Activated CD8-positive, alpha-beta memory T cell treated with anti-CD3 and anti-CD28 coated beads, Interleukin-2, amount 50 U/mL, for 4 hours (primary cell): ENCODE results near the gene VAMP5.
A peak's percentile ranks its signal among the peaks of the same experiment; 100 is the strongest.
"Not testable (repeated sequence)": the region's sequence is repeated elsewhere in the genome, so short reads cannot be mapped to it uniquely, and the experiment has no call there.

ENCODE experiments used
- DNase-seq: peaks from one replicate; pipeline ENCODE4 v3.0.0-alpha.2; 2020

VAMP5 gene

DNA sequence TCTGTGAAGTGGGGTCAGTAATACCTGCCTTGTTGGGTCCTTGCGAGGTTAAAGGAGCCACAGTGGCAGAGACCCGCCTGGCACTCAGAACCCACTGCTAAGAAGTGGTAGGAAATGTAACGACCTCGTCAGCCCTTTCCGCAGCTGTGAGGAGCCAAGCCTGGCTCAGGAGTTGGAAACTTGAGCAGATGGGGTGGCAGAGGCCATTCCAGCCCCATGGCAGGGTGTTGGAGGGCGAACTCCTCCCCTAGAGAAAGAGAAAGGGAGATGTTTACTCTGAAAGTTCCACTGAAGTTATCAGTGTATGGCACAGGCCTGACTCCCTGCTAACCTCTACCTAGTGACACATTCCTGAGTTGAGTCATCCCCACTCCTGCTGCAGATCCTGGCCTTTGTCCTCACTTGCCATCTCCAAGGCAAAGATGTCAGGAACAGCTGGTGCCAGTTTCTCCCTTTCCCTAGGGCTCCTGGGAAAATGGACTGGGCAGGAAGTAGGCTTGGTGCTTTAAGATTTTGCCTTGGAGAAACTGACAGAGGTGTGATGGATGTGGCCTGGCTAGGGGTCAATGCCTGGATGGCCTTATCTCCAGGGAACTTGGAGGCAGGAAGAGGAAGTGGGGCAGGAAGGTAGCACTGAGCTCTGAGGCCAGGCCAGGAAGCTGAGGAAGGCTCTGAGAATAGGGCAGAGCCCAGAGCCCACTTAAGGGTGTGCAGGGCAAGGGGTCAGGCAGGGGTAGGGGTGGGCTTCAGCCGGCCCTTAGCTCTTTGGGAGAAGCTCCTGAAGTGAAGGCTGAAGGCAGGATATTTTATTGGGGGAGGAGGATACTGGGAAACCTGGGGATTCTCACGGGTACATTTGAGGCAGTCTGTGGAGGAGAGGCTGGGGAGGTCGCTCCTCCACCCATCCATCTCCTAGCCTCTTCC, 888 bp downstream of the VAMP5 start:
- no peak for DNase-seq

DNA sequence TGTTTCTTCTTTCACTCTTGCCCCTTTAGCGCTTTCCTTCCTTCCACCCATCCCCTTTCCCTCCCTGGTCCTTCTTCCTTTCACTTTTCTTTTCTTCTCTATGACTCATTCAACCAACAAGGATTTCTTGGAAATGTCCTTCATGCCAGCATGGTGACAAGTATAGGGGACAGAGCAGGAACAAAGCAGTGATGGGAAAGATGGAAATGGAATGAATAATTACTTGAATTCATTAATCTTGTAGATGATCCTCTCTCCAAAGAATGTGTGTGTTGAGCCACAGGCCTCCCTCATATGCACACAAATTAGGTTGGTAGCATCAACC, 1.5 kb downstream of the VAMP5 start:
- DNase-seq = no peak

DNA sequence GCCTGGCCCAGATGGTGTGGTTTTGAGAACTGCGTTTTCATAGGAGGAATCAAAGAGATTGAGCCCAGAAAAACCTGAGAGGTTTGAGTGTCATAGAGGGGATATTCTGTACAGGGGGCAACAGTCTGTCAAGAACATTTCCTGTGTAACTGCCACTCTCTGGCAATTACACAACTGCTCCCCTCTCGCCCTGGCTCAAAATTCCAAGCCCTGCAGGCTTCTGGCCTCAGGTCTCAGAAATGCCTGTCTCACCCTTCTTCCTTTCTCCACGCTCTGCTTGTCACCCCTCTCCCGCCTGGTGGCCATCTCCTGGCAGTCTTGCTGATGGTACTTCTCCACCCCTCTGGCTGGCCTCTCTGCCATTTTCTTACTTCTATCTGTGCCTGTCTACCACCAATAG, 4.0 kb downstream of the VAMP5 start:
- no peak for DNase-seq

DNA sequence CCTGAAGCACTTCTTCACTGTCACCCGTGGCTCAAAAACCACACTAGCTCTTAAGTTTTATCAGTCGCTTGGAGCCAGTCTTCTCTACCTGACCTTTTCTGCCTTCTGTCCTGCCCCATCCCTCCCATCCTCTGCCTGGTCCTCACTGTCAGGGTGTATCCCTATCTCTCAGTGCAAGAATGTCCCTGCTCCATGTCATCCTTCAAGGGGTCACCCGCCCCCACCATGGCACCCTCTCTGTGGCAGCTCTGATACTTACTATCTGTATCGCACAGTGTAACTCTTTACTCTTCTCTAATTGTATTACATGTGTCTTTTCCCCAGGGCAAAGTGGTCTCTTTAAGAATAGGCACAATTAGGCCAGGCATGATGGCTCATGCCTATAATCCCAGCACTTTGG, 4.4 kb downstream of the VAMP5 start:
- no peak for DNase-seq

DNA sequence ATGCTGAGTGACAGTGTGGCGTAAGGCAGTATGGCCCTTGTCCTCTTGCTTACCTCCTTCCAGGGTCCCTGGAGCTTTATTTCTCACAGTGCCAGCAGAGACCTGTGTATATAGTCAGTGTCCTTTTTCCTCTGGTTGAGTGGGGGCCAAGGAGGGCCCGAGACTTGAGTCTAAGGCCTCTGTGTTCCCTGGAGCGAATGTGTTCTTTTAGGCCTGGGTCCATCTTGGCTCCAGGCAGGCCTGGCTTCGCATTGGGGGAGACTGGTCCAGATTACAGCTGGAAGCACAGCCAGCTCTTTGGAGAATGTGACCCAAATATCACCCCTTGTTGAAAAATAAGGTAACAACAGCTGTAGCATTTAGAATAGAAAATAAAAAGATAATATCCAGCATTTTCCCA, 5.0 kb downstream of the VAMP5 start:
- DNase-seq = no peak

DNA sequence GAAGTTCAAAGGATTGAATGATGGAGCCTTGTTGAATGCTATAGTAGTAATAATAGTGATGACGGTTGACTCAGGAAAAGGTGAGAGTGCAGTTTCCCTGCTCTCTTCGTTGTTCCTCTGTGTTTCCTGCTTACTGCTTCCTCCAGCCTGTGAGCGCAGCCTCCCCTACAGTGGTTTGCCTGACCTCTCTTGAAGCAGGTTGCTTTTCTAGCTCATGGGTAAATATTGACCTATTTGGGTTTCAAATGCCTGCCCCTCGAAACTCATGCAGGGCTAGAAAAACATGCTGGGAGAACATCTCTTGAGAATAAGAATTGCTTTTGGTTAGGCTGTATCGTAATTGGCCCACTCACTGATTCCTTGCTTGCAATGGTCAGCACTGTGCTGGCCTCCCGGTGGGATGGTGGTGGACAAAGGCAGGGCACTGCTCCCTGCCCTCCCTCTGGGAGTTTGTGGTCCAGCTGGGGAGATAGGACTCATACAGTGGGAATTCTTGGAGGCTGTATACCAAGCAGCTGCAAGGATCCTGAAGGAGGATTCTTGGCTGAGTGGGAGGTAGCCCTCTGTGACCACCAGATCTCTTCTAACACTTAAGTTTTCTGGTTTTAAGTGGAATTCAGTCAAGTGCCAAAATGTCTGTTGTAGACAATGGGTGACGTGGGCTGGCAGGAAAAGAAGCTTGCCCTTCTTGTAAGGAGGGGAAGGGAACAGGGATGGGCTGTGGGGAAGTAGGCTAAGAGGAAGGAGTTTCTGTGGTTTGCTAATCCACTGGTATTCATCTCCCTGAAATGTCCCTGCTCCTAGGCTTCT, 6.0 kb downstream of the VAMP5 start:
- no peak for DNase-seq

DNA sequence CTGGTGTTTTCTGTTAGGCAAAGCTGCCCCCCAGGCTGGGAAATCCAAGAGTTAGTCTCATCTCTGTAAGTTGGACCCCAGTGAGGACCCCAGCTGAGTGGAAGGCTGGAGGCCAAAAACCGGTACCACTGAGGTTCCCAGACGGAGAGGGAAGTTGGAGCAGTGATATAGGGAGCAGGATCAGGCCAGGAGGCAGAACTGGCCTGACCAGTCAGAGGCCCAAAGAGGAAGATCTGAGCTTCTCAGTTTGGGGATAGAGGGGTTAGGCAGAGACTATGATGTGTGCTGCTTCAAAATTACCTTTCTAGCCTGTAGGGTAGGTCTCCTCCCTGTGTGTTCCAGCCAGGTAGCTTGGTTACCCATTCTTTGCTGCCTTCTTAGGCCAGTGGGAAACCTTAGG, 6.7 kb downstream of the VAMP5 start:
- DNase-seq = no peak

DNA sequence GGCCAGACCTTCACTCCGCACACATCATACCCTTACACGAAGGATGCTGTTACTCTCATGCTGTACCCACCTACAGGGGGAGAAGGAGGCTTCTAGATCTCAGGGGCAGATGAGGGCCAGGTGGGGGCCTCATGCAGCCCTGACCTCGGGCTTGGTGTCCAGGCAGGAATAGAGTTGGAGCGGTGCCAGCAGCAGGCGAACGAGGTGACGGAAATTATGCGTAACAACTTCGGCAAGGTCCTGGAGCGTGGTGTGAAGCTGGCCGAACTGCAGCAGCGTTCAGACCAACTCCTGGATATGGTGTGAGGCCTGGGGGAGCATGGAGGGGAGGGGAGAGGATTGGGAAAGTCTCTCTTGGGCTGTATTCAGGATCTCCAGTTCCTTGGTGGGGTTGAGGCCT, 7.3 kb downstream of the VAMP5 start:
- no peak for DNase-seq

DNA sequence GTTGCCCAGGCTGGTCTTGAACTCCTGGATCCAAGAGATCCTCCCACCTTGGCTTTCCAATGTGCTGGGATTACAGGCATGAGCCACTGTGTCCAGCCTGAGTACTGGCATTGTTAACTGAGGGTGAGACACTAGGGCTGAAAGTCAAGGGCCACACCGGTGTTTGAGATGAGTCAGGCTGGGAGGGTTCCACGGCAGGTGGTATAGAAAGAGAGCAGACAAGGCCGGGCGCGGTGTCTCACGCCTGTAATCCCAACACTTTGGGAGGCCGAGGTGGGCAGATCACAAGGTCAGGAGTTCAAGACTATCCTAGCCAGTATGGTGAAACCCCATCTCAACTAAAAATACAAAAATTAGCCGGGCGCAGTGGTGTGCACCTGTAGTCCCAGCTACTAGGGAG, 8.1 kb downstream of the VAMP5 start:
- DNase-seq = not testable (repeated sequence)

DNA sequence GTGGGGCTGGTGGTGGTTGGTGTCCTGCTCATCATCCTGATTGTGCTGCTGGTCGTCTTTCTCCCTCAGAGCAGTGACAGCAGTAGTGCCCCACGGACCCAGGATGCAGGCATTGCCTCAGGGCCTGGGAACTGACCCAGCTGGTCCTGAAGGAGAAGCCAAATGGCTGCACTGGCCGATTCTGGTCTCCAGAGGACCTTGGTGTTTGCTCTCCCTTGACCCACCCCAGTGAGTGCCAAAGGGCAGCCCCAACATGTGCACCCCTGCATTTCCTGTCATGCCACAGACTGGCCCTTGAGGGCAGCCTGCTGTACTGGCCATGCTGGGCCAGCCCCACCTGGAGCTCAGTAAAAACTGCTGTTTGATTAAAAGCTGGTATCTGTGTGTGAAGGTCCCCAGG, 8.8 kb downstream of the VAMP5 start:
- no peak for DNase-seq

DNA sequence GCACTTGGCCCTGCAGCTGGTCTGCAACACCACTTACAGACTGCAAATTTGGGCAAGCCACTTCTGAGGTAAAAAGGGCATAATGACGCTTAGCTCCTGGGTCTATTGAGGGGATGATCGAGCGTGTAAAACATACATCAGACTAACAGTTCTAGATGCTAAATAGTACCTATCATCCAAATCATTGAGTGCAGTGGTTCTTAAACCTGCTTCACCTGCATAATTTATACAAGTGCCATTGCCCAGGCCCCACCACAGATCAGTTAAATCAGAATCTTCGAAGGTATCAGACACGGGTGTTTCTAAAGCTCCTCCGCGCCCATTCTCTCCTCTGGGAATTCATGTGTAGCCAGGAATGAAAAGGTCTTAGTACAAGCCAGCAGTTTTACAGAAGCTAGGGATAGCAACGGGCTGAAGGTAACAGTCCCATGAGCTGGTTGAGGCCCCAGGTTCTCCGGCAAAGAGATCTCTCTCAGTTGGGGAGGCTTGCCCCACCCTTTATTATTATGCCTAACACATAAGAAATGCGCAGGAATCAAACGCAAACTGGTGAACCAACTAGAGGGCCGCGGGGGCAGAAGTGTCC, 10.6 kb downstream of the VAMP5 start:
- no peak for DNase-seq

DNA sequence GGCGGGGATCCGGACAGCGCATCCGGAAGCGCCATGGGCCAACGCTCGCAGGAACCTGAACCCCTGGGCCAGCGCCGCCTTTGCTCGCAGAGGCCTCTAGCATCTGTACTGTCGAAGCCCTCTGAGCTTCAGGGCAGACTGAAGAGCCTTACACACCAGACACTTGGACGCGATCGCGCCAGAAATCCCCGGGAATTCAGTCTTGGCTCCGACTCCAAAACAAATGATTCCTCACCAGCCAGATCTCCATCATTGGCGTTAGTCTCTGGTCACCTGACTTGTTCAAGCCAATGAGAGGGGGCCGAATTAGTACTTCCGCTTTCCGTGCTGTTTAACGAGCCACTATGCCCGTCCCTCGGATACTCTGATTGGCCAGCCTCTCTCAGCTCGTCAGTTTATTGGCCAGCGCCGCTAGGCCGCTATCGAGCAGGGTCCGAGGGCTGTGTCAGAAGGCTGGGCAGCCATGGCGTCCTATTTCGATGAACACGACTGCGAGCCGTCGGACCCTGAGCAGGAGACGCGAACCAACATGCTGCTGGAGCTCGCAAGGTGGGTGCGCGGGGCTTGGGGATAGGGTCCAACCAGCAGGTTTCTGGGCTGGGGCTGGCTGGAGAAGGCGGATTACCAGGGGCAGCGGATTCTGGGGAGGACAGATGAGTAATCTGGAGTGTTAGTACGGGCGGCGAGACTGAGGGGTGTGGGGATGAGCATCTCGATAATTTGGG, 11.2 kb downstream of the VAMP5 start, which contains the start of gene RNF181:
Gene RNF181, plus strand, starts transcription at position 445 of the 725 bp plus-strand sequence. Its CDS starts 19 bp downstream, at position 464.
- peak; percentile 84 for DNase-seq

DNA sequence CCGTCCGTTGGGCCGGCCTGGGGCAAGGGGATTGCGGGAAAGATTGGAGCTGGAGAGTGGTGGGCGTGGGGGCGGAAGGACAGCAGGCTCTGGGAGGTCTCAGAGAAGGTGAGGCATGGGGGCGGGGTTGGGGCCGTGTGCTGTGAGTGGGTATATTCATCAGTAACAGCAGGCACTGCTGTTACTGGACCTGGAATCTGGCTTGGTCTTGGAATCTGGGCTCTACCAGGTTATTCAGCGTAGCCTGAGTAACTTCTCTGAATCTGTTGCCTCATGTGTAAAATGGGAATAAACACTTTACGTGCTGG, 11.7 kb downstream of the VAMP5 start:
- DNase-seq = no peak

DNA sequence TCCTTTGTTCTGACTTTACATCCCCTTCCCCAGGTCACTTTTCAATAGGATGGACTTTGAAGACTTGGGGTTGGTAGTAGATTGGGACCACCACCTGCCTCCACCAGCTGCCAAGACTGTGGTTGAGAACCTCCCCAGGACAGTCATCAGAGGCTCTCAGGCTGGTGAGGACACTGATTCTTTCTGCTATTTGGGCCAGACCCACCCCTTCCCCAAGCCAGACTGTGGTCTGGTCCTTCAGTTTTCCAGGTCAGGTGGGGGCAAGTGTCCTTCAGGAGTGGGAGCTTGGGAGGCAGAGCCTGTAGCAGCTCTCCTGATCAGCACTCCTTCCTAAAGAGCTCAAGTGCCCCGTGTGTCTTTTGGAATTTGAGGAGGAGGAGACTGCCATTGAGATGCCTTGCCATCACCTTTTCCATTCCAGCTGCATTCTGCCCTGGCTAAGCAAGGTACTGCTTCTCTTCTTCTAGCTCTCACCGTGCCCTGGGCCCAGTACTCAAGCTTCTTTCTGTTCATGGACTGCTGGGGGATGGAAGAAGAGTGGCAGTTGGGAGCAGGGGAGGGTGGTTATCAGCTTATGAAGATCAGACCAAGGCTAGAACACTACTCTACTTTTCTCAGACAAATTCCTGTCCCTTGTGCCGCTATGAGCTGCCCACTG, 12.4 kb downstream of the VAMP5 start:
- no peak for DNase-seq

DNA sequence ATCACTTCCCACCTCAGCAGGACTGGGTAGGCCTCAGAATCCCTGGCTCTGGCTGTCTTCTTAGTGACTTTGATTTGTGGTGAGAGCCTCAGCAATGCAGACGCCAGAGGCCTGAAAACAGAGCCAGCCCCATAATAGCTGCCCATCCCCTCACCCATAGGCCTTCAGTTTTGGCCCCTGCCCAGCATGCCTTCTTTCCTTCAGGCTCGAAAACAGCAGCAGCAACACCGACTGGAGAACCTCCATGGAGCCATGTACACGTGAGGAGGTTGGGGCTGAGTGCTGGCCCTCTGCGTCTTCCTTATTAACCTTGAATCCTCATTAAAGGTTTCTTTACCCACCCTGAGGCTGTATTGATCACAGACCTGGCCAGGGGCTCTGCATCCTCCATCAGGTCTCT, 13.0 kb downstream of the VAMP5 start:
- no peak for DNase-seq

DNA sequence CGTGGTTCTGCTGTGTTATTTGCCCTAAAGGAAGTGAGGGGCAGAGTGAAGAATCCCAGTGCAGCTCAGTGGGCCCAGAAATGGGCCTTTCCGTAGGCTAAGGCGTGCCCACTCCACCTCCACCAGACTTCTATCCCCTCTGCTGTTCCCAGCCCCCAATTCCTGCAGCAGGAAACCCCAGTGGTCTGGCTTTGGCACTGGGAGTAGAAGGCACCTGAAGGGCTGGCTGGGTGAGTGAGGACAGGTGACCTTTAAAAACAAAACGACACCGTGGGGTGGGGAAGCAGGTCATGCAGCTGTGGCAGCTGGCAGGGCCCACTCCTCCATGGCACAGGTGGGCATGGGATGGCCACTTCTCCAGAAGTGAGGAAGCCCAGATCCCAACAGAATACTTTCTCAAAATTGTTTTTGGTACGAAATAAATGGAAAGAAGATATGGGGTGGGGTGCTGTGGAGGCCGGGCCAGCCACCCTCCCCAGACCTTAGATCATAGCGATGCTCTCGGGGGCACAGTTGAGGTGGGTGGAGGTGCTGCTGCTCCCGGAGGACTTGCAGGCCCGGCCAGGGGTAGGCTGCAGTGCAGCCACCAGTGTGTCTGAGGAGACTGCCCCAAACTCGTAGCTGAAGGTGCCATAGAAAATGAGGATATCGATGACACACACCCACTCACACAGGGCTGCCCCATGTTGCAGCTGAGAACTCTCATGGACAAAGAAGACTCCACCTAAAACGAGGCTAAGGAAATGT, 14.5 kb downstream of the VAMP5 start:
- no peak for DNase-seq

DNA sequence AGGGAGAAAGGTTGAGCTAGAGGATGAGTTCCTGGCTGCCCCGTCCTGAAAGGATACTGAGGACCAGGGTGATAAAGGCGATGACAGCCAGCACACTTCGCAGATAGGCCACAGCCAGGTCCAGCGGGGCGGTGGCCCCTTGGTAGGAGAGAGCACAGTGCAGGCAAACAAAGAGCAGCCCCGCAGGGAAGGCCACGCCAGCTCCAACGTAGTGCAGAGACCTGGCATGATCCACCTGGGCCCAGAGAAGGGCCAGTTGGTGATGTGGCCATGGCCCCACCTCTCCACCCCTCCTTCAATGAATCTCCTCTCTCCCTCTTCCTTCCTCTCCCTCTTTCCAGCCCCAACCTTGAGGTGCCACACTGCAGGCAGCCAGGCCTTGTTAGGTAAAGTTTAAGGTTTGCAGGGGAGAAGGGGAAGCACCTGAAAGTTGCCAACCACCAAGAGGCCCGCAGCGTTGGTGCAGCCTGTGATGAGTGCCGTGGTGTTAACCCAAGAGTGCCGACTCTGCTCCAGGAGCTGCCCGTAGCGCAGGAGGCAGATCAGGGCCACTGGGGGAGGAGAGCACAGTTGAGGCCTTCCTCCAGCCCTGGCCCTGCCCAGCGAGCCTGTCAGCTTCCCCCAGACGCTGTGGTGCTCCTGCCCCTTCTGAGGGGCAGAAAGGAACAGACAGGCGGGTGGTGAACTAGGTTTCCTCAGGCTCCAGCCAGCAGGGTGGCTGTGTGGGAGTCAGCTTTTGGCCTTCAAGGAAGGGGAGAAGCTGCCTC, 15.4 kb downstream of the VAMP5 start:
- DNase-seq = no peak

DNA sequence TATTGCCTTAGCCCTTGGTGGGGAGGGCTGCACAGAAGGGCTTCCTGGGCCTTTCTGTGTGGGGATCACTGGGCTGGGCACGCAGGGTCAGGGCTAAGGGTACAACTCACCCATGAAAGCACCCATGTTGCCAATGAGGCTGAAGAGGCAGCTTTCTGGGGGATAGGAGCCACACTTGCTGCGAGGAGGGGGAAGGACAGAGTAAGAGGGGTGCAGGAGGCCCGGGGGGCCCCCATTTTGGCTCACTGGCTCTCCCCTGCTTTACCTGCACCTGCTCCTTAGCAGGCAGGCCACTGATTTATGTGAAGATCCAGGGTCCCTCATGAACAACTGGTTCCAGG, 16.0 kb downstream of the VAMP5 start:
- DNase-seq = no peak

DNA sequence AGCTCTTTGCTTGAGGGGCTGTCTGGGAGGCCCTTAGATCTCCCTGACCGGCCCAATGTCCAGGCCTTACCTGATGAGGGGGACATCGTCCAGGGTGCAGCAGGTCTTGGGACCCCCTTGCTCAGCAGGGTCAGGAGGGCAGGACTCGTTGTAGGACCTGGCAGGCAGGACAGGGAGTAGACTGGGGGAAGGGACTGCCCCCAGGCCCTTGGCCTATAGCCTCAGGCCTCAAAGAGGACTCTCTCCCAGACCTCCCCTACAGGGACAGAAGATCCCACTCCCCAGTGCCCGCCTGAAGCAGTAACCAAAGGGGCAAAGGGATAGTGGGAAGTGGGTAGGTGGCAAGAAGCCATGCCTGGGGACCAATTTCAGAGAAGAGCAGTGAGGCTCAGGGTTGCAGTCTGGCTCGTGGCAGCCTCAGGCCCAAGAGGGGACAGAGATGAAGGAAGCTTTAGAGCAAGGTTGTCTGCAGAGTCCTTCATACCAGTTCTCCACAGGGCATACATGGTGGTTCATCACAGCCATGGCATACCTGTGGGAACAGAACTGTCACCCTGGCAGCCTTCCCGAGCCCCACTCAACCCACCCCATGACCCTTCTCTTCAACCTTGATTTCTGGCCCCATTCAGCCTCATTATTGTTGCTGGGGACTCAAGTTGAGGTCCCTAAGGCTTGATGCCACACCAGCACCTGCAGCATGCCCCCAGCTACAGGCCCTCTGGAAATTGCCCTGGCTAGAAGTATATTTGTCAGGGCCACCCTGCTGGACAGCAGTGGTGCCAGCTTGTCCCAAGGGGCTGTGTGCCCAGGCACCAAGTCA, 16.9 kb downstream of the VAMP5 start:
- DNase-seq = no peak

DNA sequence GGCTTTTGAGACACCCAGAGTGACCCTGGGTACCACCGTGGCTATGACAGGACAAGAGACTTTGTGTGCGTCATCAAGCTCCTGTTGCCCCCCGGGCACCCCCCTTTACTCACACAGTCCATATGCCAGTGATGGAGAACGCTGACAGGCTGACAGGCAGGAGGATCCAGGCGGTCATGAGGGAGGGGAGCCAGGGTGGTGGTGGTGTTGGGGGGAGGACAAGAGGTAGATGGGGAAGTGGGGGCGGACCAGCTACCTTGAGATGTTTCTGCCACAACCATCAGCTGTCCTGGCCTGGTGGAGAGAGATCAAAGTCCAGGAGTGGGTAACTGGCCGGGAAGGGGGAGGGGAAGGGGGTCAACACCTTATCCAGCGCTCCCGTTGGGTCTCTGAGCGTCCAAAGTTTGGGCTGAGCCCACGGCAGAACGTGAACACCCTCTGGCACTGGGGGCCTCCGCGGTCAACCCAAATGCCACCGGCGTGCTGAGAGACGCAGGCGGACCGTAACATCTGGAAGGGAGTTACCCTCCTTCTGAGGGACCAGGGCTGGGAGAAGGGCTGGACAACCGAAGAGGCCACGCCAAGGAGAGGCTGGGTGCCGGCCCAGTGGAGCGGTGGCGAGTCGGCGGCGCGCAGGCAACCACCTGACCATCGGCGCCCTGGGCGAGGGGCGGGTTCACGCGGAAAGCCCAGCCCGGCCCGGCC, 17.7 kb downstream of the VAMP5 start:
- DNase-seq = no peak
